Tongue (tissue), 2 donors: Measurements from ENCODE around the gene DTD1. TPM values are rescaled to one million over a fixed set of nuclear protein-coding genes. Genes with fewer than 3 reads are reported as not detected.

ENCODE experiments used
- DNase-seq: peaks from one replicate; pipeline ENCODE4 v3.0.0-alpha.2; 2015
- total RNA-seq: library from RNA; depleted of rRNA; stranded (reverse); fragments of >200 nt; gene quantifications from one replicate; pipeline ENCODE4 v1.2.3, GENCODE V29; 2014

DTD1 gene
- total RNA-seq, 1 donor from 2014 or later: 22.9 TPM

DNA sequence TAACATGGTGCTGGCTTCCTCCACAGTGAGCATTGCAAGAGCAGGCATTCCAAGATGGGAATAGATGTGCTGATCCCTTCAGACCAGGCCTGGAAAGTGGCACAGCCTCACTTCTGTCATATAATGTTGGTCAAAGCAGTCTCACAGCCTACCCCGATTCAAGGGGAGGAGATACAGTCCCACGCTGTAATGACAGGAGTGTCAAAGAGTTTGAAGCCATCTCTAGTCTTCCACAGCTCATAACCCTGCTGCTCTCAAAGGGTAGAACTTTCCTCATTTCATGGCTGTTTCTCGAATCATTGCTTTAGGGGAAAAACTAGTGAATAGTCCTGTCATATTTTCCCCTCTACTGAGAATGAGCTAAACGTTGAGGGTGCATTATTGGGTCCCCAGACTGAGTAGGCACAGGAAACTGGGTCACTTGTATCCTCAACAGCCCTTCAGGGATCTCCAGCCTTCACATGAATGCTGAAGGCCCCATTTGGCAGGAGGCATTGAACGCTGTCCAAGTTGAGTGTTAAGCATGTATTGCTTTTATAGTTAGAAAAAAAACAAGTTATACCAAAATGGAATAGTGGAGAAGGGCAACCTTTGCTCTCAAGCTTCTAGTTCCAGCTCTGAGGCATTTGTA is 27.3 kb downstream of the DTD1 start:
- no peak for DNase-seq

DNA sequence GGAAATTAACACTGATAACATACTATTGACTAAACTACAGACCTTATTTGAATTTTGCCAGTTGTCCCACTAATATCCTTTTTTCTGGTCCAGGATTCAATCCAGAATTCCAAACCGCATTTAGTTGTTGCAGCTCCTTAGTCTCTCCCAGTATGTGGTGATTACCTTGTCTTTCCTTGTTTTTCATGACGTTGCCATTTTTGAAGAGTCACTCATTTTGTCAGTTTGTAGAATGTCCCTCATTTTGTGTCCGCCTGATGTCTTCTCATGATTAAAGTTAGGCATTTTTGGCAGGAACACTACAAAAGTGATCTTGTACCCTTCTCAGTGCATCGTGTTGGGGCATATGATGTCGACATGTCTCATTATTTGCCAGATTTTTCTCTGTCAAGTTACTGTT is 33.1 kb downstream of the DTD1 start:
- DNase-seq: no peak

DNA sequence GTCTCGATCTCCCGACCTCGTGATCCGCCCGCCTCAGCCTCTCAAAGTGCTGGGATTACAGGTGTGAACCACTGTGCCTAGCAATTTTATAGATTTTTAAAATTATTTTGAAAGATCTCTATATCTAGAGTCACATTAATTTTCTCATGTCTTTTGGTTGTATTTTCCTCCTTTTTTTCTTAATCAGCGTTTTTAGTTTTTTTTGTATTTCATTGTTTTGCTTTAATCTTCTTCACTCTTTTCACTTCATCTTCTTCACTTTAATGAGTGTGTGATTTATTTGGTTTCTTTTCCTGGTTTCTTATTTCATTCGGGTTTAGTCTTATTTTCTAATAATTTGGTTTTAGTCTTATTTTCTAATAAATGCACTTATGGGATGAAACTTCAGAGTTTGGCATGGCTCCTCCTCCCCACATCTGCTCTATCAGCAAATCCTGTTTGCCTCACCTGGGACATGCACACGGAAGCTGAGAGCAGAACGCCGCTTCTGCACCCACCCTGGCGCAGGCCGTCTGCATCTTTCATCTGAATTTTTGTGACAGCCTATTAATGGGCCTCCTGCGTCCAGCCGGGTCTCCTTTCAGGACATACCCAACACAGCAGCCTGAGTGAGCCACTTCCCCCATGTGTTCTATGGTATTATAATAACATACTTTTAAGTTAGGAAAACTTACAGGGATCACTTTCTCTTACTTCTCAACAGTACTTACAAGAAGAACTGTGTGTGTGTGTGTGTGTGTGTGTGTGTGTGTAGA is 35.5 kb downstream of the DTD1 start:
- no peak for DNase-seq

DNA sequence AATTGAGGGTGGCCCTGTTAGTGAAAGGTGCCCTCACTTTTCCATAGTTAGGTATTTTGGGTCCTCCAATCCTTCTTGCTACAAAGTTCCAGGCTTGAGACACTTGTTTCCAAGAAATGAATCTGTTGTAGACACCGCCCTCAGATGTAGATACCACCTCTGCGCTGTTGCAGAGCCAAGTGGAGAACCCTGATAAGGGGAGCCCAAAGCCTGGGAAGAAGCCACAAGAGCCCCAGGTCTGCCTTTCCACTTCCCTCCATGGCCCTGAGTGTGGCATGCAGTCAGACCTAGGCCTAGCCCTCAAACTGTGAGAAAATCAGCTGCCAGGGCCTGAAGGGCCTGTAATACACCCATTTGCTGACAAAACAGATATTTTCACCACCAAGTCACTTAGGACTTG is 37.1 kb downstream of the DTD1 start:
- no peak for DNase-seq

DNA sequence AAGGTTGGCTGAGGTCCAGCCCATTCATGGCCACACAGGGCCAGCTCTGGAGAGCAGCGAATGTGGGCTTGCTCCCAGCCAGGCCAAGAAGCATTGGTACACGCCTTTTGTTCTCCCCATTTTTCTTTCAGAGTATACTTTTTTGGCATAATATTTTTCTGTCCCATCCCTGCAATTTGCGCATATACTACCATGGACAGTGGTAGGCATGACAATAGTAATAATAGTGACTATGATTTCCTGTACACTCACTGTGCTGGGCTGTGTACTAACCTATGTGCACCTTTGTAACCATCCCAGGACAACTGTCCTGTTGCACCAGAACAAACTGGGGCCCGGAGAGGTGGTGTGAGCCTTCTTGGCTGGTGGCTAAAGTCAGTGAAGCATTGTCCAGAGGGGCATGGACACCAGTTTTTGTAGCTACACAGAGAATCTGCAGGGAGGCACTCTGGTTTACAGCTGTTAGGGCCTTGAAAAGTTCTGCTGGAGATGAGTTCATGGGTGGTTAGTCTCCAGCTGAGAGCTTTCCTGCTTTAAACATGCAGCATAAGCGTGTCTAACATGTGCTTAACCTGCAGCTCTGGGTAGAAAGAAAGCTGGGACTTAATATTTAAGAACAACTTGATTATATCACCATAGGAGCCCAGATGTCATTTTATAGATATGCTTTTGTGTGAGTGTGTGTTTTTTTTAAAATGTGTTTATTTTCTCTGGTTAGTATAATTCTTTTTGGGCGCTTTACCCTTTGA is 38.2 kb downstream of the DTD1 start:
- DNase-seq: no peak

DNA sequence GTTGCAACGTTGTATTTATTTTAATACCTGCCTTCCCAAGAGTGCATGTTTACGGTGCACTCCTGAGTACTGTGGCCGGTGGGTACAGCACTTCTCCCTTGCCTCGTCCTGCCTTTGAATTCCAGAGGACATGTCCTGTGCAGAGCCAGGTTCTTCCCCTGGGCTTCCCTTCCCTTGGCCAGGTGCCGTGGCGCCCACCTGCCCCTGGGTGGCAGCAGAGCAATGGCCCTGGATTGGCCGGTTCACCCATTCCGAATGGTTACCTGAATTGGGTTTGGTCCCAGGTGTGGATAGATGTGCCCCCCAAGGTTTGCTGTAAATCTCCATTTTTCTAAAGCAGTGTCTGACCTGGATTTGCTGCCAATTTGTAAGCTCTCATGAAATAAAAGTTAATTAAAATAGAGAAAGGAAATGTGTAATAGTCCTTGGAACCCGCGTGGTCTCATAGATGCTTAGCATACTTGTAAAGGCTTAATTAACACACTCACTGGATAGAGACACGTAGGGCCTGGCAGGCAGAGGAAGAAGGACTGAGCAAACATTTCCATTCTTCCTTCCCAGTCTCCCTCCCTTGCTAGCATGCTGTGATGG is 40.6 kb downstream of the DTD1 start:
- DNase-seq: no peak

DNA sequence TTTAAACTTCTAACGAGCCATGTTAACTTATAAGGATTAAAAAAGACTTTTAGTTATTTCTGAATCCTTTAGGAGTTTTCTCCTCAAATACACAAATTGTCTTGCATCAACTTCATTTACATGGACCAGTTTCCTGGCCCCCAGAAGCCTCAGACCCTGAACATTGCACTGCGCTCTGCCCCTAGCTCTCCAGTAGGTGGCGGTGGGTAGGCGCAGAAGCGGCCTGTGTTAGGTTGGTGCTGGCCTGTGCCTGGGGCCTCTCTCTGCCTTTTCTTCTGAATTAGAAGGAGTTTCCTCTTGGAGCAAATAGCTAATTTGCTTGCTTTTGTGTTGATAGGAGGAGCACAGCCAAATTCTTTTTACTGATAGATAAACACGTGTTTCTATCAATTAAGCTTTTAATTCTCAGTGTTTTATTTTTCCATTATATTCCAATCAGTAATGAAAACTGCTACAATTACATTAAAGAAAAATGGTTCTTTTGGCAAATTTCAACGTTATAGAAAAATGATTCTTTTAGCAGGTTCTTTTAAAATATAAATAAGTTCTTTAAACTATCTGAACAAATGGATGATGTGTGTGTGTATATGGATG is 44.4 kb downstream of the DTD1 start:
- peak; percentile 85 for DNase-seq

DNA sequence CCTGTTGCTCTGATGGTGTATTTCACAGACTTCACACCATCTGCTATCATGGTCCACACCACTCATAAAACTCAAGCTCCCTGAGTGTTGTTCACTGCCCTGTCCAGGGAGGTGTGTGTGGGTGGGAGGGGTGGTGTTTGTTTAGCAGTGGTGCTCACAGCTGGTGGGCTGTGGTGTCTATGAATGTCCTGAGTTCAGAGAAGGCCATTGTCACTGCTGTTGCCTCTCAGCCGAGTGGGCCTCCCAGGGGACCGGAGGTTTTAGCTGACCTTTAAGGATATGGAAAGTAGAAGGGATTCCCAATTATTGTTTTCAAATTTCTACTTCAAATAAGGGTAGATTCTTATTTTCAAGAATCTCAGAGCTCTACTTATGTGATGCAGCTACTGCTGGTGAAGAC is 45.6 kb downstream of the DTD1 start:
- DNase-seq: no peak

DNA sequence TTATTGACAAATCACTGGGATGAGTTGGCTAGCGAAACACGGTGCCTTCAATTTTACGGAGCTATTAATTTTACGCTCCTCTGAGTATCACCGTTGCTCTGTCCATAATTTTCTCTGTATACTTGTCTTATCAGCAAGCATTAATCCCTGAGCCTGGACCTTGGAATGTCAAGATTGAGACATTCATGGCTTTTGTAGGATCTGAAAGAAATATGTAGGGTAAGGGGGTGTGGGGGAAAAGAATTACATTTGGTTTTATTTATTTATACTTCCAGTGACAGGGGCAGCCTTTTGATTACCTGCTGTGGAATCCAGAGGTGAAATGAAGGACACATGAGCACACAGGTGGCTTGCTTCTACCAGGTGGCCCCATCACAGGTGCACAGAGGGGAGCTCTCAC is 46.6 kb downstream of the DTD1 start:
- no peak for DNase-seq

DNA sequence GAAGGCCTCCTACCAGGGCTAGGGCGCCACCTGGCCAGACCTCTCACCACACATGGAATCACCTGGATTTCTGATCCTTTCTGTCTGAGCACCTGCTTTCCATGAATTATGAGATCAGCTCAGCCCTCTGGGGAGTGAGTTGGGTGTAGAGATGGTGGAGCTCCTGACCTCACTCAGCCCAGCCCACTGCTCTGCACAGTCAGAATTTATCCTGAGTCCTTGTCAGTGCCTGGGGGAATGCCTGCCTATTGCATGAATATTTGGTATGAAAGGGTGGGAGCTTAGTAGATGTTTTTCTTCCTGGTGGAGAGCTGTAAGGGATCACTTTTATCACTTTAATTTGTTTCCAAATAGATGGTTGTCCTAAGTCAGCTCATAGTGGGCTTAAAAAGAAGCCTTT is 47.5 kb downstream of the DTD1 start:
- no peak for DNase-seq

DNA sequence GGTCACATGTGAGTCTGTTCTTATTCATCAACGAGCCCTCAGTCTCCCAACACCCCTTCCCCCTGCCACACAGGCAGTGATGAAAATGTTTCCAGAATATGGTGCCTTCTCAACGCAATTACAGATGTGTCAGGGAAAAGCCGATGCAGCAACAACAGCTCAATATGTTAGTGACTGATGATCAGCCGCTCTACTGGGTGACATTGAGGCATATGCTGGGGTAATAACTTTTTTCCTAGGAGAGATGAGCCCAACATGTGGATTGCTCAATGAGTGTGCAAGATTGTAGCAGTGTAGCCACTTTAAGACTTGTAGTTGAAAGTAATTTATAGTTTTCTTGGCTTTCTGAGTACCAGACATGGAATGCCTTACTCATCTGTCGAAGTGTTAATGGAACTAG is 49.4 kb downstream of the DTD1 start:
- DNase-seq: no peak

DNA sequence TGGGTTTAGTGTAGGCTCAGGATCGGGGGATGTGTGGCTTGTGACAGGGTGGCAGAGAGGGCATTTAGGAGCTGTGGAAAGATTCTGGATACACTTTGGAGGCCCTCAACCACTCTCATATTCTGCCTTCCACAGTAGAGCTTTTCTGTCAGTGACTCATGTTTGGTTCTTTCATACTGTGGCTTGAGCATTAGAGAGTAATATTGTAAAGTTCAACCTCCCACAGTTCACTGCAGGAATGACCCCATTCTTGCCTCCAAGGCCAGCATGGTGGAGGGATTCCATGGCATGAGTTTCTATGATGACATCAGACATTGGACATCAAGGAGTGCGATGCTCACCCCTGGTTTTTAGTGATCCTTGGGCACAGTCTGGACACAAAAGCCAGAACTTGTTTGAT is 50.9 kb downstream of the DTD1 start:
- no peak for DNase-seq

DNA sequence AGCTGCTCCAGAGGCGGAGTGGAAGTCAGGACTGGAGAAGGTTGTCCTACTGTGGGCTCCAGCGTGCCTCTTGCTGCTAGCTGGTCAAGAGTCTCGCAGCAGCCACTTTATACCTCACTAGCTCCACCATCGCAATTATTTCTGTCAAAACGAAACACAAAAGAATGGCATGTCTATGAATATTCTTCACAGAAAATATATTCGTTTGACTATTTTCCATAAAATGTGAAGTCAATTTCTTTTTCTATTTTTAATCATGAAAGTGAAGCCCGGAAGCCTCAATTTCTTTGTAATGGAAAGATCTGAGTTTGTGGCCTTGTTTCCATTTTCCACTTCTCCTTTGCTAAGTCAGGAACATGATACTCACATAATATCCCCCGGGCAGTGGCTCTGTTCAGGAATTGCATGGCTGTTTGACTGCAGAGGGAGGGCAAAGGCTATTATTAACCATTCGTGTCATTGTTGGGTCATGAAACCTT is 51.7 kb downstream of the DTD1 start:
- DNase-seq: peak; percentile 66

DNA sequence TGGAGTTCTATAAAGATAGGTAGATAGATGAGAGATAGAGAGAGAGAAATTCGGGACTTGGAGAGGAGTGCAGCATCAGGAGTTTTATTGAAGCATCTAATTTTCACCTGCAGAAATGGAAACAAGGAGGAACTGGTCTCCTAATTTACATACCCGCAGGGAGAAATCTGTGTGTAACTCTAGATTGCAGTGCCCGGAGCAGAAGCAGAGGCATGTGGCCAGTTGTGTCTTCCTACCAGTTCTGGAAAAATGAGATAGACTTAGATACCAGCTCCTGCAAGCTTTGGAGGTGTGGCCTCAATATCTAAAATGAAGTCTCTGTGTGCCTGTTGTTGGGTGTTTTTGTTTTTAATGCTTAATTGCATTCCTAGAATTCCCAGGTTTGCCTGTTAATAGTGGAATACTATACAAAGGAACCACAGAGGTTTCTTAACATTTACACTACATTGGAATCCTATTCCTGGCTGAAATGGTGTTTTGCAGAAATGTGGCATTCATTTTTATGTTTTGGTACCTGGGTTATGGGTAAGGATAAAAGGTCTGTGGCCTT is 57.4 kb downstream of the DTD1 start:
- no peak for DNase-seq

DNA sequence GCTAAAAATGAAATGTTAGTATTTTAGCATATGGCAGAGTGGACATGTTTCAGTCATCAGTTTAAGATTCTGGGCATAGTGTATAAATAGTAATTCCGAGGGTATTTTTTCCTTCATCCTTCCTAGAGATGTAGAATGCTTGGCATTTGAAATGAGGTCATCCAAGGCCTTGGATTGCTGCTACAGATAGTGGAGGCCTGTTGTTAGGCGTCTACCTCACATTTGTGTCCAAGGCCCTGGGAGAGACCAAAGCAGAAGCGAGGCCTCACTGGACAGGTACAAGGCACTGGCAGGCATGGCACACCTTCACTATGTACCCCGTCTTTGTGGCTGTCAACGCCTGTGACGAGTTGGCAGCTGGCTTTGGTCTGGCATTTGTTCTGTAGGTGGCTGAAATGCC is 58.0 kb downstream of the DTD1 start:
- DNase-seq: no peak

DNA sequence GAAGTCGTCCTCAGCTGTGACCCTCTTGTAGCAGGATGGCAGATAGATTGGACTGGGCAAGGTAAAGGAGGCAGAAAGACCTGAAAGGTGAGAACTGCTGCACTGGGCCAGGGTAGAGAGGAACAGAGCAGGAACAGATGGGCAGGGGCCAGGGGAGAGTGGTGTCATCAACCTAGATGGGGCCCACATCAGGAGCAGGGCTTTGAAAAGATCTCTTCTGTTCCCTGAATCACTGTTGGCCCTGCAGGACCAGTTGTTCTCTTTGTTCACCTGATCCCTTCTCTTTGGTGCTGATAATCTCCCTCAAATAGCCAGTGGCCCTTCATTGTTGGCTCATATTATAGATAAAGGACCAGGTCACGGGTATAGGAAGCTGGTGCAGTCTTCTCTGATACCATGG is 59.9 kb downstream of the DTD1 start:
- DNase-seq: no peak

DNA sequence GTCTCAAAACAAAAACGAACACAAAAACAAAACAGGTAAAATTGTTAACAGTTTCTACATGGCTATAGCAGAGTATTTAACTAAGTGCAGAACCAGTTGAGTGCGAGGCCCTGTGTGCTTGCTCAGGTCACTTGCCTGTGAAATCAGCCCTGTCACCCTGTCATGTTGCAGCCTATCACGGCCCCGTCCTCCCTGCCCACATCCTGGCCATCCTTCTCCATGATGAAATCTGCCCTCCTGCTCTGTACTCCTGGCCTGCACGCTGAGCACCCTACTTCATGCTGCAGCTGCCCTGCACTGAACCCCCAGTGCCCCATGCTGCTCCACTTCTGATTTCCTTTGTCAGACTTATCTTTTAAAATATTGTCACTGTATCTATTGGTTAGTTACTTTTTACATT is 62.4 kb downstream of the DTD1 start:
- no peak for DNase-seq

DNA sequence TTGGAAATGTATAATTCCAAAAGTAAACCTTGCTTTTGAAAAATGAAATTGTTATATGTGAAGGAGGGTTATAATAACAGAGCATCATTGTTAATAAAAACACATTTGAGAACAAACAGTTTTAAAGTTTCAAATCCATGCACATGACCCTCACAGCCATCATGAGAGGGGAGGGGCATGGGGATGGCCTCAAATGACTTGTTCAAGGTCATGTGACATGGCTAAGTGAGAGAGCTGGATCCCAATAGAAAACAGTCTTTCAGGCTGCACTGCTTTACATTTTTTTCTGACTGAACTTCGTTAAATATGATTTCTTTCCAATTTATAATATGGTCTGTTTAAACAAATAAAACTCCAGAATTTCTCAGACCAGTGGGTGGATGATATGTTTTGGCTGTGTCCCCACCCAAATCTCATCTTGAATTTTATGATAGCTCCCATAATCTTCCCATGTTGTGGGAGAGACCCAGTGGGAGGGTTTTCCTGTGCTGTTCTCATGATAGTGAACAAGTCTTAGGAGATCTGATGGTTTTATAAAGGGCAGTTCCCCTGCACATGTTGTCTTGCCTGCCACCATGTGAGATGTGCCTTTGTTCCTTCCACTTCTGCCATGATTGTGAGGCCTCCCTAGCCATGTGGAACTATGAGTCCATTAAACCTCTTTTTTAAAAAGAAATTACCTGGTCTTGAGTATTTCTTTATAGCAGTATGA is 66.0 kb downstream of the DTD1 start:
- no peak for DNase-seq

DNA sequence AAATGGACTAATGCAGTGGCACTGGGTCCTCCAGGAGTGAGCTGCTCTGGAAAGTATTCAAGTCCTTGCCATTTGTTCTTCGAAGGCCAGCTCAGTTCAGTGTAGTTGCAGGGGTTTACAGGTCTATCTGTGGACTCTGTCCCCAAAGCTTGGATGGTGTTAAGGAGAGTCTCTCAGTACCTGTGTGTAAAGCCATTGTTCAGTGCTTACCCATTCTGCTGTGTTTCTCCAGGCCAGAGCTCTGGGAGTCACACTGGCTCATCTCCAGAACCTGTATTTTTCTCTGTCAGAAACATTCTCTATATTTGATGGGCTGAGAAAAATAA is 66.6 kb downstream of the DTD1 start:
- DNase-seq: no peak

DNA sequence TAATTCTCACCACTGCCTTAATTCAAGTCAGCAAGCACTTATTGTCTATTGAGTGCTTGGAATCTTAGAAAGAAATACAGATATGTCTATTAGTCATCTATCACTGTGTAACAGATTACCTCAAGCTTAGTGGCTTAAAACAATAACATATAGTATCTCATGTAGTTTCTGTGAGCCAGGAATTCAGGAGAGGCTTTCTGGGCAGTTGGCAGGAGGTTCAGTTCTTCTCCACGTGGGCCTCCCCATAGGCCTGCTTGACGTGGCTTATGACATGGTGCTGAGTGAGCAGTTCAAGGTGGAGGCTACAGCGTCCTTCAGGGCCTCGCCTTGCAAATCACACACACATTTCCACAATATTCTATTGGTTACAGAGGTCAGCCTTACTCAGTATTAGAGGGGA is 69.7 kb downstream of the DTD1 start:
- no peak for DNase-seq

DNA sequence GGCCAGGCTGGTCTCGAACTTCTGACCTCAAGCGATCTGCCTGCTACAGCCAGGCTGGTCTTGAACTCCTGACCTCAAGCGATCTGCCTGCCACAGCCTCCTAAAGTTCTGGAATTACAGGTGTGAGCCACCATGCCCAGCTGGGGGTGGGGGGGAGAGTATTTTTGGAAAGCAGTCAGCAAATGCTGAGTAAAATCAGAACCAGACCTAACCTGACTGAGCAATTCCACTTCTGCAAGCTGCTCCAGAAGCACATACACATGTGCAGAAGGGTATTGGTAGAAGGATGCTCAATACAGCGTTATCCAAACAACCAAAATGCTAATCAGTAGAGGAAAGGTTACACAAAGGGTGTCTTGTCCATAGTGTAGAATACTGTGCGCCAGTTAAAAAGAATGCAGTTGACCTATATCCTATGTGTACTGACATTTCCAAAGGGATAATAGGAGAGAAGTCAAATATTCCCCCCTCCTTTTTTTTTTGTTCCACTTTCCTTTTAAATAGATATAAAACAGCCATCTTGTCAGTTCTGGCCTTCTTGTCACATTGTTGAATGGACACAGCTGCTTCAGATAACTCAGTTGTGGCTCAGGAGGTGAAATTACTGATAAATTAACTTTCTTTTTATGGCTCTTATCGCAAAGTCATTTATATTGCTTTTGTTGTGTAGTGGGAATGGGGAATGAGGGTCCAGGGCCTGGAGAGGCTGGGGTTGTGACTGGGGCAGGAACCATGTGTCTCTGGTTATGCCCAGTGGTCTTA is 74.6 kb downstream of the DTD1 start:
- DNase-seq: no peak
